GM10847 (cell line): ENCODE measurements around the gene STAT1.

Experiments
- POLR2A ChIP-seq: IDR thresholded peaks from 2 replicates; pipeline ENCODE4 v1.6.1; 2011; ENCODE audit not compliant: insufficient read length; ENCODE audit errors: extremely low read depth

Gene STAT1

GRCh38 chr2:190970160-190970559, 43.8 kb downstream of the STAT1 start:
- TF ChIP-seq POLR2A = no peak

DNA sequence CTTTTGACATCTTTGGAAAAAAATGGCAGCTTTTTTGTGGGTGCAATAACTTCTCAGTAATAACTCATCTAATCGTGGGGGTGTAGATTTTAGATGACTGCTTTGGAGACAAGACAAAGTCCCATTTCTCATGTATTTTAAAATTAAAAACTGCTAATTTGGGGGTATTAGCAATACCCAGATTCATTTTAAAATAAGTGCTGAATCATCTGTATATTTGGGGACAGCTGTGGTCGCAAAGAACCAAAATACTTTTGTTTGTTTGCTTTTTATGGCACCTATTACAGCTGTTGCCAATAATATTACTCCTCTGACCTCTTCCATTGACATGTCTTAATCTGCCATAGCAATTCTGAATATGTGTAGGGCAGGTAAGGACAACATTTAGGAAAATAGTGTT, 45.4 kb downstream of the STAT1 start:
- TF ChIP-seq POLR2A = no peak

GRCh38 chr2:190965580-190966222, 48.3 kb downstream of the STAT1 start:
- no peak for TF ChIP-seq POLR2A

- TF ChIP-seq POLR2A = no peak
These were observed 49.7 kb downstream of the STAT1 start for GRCh38 chr2:190964170-190964795.

GRCh38 chr2:190963088-190963487, 50.9 kb downstream of the STAT1 start:
- TF ChIP-seq POLR2A = no peak

DNA sequence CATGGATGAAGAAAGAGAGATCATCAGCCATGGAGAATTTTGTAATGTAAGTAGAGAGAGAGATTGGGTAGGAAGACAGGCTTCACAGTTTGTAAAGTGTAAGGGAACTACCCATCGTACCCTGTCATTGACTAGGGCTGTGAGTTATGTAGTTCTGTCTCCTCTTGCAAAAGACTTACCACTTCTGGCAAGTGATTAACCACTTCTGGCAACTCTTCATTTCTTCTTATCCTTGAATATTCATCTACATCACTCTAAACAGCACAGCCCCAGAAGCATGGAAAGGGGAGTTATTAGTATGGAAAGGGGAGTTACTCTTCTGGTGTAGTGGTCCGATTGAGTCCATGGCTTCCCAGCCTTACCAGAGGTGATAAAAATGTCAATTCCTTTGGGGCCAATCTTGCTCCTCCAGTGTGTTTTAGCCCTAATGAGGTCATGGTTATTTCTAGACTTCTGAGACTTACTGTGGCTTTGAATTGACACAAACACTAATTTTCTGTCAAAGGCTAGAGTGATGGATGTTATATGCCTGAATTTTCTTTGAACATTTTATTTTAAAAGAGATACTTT, 52.0 kb downstream of the STAT1 start:
- no peak for TF ChIP-seq POLR2A

DNA sequence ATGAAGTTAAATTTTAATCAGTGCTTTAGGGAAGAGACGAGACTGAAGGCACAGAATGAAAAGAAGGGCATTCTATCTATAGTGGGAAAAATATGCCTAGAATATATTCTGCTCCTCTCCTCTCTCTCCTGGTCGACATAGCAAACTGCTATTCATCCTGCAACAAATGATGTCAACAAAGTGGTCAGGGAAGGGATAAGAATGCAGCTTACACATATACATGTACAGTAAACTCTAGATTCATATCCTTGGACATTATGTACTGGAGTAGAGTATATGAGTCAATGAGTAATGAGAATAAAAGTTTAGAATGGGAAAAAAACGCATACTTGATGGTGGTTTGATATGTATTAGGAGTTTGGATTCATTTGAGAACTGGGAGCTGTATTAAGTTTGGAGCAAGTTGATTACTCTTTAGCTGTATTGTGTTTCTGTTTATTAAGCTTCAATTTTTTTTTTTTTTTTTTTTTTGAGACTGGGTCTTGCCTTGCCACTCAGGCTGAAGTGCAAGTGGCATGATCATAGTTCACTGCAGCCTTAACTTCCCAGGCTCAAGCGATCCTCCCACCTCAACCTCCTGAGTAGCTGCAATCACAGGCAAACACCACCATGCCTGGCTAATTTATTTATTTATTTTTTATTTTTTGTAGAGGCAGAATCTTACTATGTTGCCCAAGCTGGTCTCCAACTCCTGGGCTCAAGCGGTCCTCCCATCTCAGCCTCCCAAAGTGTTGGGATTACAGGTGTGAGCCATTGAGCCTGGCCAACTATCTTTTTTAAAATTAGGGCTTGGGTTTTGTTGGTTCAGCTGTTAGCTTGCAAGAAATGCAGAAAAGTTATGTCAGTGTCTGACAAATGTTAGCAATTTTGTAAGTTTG, 53.8 kb downstream of the STAT1 start:
- peak; percentile 5 for TF ChIP-seq POLR2A

- TF ChIP-seq POLR2A = no peak
These were observed 60.7 kb downstream of the STAT1 start for GRCh38 chr2:190953257-190953656.

DNA sequence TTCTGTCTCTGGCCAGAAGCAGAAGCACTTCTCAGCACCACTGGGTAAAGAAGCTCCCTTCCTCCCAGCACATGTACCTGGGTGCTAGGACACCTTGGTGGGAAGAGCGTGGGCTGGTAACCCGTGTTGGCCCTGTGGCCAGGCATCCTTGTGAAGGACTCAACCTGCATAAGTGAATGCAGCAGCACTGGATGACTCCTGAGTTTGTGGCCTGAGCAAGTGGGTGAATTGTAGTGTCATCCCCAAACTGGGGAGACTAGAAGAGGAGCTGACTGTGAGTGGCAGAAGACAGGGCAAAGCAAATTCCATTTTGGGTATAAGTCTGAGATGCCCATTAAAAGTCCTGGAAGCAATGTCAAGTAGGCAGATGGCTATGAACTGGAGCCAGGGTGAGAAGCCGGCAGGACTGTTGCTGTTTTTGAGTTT, 63.4 kb downstream of the STAT1 start:
- TF ChIP-seq POLR2A = no peak

GRCh38 chr2:190948671-190949070, 65.3 kb downstream of the STAT1 start:
- no peak for TF ChIP-seq POLR2A

DNA sequence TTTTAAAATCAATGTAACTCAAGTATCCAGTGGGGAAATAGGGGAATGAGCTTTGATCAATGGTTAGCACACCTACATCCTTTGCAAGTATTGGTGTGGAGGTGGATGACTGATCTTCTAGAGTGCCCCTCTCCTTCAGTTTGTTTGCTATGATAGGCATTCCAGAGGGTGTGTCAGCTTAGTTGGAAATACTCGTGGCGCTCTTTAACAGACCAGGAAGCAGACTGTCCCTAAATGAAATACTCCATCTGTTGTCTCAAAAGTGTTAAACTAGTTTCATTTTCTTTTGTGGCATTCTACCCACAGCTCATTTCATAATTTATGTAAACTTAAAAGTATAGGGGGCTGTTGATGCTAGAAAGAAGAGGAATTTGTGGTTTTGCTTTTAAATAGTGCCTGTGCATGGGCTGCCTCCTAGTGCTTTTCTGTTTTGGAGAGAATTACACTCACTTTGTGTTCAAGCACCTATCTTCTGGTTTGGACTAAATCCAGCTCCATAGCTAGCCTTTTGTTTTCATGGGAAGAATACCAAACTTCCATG, 66.2 kb downstream of the STAT1 start:
- TF ChIP-seq POLR2A = no peak

- no peak for TF ChIP-seq POLR2A
These were observed 66.8 kb downstream of the STAT1 start for GRCh38 chr2:190947141-190947540.

- no peak for TF ChIP-seq POLR2A
These were observed 70.3 kb downstream of the STAT1 start for GRCh38 chr2:190943706-190944105.

GRCh38 chr2:190942697-190943096, 71.3 kb downstream of the STAT1 start:
- TF ChIP-seq POLR2A = no peak

DNA sequence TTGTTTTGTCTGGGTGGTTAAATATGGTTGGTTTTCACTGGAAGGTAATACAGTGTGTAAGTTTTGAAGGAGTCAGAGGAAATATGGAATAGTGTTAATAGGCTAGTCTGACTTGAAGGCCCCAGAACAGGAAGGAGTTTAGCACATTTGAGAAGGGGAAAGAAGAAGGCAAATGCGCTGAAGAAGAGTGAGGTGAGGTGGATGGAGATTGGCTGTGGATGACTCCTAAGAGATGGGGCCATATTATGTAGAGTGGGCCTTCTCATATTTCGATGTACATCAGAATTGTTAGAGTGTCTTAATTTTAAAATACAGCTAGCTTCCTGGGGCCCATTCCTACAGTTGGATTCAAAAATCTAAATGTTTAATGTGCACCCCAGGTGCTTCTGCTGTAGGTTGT, 72.4 kb downstream of the STAT1 start:
- no peak for TF ChIP-seq POLR2A
